Articular chondrocyte of knee joint (primary cell): ENCODE data around the gene NPC1. TPM values are rescaled to one million over a fixed set of nuclear protein-coding genes. Genes with fewer than 3 reads are reported as not detected.

Source experiments
- small RNA-seq: library from RNA; depleted of rRNA; stranded (forward); fragments of <200 nt; gene quantifications from one replicate; pipeline ENCODE3, GENCODE V24; 2012
- total RNA-seq: library from RNA; depleted of rRNA; stranded (reverse); fragments of >200 nt; gene quantifications from 2 replicates; pipeline ENCODE4 v1.2.3, GENCODE V29; 2012

The NPC1 gene
- 83.2 and 142 TPM in 2 replicates for total RNA-seq

DNA sequence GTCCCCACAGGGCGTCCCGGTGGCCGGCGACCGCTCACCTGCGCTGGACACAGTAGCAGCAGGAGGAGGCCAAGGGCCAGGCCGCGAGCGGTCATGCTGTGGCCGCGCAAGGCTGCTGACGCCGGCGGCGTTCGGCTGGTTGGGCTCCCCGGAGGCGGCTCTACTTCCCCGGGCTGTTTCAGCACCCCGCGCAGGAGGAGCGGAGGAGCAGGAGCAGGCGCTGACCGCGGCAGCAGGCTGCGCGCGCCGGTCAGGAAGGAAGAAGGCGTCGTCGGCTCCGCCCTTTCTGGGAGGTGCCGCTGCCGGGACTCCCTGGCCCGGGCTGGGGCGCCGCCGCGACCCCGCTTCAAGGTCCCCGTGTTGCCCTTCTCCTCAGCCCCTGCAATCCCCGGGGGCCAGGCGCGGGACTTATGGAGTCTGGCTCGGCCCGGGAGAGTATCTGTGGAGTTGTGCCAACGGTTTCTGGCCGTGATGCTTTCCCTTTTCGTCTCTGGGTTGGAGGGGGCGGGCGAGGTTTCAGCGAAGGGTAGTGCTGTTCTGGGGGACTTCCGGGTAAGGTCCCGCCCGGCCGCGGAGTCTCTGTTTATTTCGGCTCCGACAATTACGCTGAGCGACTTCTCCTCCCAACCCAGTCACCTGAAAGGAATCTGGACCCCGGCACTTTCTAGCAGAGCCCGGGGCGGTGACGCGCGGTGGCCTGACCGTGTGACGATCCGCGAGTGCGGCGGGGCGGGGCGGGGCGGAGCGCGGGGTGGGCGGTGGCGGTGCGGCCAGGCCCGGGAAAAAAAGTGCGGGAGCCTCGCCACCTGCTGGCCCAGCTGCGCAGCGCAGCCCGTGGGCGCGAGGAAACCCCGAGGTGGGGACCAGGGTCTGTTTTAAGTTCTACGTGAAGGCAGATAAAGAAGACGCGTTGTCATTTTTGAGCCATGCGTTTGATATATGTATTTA is at the start of gene NPC1:
NPC1 (minus strand) TSS at position 258 of the 948 bp plus-strand sequence; CDS start at position 95, 163 bp downstream.

GRCh38 chr18:23503038-23503962 is 83.0 kb downstream of the NPC1 start, which contains the start of gene RMC1:
RMC1 (plus strand) TSS chr18:23503511; CDS start chr18:23503619, 108 bp downstream.

Small RNA genes lying within 50 kb of the gene (small RNA-seq; reads per million reads assigned to genes)
- gene AC026634.1 (not detected), gene RF00019 (not detected)

Other genes starting within 250 kb of the NPC1 start
- gene RIOK3, start 133.2 kb downstream of the NPC1 start, total RNA-seq, result 137 and 151 TPM in 2 replicates
- gene RMC1, start 83.0 kb downstream of the NPC1 start, total RNA-seq, result 19.0 and 20.3 TPM in 2 replicates
- 4.1 and 9.5 TPM in 2 replicates for gene ANKRD29, start 76.4 kb upstream of the NPC1 start, total RNA-seq
- 3.9 and 7.1 TPM in 2 replicates for gene LAMA3, start 102.9 kb upstream of the NPC1 start, total RNA-seq